Measurements from ENCODE around the gene CACNB4.

CACNB4 gene

DNA sequence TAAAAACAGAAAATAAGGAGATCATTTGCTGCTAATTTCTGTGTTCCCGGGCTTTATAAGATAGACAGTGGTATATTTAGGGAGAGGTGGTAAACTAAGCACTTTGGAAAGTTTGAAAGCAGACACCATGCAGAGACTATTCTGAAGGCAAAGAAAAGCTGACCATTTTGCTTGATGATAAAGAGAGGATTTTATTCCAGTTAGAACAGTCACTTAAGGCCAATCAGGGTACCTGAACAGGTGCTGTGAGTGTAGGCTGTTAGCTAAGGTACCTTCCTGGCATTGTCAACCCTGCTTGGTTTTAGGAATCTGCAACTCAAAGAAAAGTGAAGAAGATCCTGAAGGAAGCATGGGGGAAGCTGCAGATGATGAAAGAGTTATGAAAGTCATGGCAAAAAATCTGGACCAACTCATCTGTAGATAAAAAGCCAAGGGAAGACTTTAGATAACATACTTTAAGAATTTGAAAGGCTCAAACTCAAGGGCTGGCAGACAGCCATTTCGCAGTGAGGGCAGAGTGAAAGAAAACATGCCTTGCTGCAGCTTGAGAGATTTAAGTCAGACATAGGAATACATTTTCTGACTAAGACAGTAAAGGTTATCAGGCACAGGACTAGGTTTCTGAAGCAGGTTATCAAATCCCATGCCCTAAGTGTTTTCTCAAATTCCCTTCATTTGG, 190.5 kb downstream of the CACNB4 start:
- no peak overlapping the region for H3K4me3 ChIP-seq (ENCODE audit: low read length)
- H3K9ac ChIP-seq (ENCODE audit: low read length): no peak overlapping the region
- no peaks in the 10 kb centered on the region for H3K27me3 ChIP-seq (ENCODE audit: control insufficient read depth, insufficient read depth, low read length)
- no peaks in the 10 kb centered on the region for H3K36me3 ChIP-seq (ENCODE audit: control insufficient read depth, insufficient read depth, low read length)
- peaks cover 3% of the 10 kb centered on the region for H3K4me1 ChIP-seq (ENCODE audit: control insufficient read depth, insufficient read depth, low read length)
- no peak overlapping the region for H3K27ac ChIP-seq (ENCODE audit: low read depth, low read length)

DNA sequence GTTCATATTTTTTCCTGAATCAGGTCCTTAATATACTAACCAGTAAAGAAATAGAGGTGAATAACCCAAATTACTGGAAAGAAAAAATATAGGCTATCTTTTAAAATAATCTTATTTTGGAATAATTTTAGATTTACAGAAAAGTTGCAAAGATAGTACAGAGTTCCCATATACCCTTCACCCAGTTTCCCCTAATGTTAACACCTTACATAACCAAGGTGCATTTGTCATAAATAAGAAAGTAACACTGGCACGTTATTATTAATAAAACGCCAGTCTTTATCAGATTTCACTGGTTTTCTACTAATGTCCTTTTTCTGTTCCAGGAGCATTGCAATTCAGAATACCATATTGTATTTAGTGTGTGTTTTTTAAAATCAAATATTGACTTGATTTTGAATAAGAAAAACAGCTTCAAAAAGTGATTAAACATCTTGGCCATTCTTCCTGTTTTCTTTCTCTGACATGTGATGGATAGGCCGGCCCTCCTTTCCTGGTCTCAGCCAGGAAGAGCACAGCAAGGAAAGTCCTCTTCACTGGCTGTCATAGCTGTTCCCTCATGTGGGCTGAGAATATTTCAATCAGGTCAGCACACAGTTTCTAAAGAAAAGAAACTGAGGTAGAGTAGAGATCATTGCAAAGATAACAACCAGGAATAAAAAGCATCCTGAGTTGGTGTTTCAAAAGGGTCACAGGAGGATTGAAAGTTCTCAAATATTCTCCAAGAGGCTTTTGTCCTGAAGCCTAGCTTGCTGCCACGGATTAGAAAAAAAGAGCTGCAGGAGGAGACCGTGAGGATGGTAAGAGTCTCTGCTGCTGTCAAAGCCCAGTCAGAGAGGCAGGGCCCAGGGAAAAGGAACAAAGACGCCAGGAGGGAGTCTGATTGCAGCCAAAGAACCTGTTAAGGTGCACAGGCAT, 191.3 kb downstream of the CACNB4 start:
- no peak overlapping the region for H3K4me3 ChIP-seq (ENCODE audit: low read length)
- H3K27me3 ChIP-seq (ENCODE audit: control insufficient read depth, insufficient read depth, low read length): no peaks in the 10 kb centered on the region
- H3K9ac ChIP-seq (ENCODE audit: low read length): no peak overlapping the region
- H3K4me1 ChIP-seq (ENCODE audit: control insufficient read depth, insufficient read depth, low read length): peaks cover 3% of the 10 kb centered on the region
- H3K36me3 ChIP-seq (ENCODE audit: control insufficient read depth, insufficient read depth, low read length): no peaks in the 10 kb centered on the region
- H3K27ac ChIP-seq (ENCODE audit: low read depth, low read length): no peak overlapping the region

DNA sequence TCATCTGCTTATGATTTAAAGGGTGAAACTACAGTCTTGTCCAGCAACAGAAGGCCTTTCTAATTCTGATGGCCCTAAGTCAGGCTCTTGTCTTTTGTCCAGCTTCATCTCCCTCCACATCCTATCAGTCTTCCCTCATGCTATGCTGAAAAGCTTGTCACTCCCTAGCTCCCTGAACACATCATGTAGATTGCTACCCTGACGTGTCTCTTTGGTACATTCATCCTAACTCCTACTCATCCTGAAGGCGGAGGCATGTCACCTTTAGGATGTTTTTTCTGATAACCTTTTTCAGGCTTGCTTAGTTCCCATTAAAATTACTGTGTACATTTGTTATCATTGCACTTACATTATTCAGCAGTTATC, 192.2 kb downstream of the CACNB4 start:
- Histone ChIP-seq H3K4me1 (ENCODE audit: control insufficient read depth, insufficient read depth, low read length) (peaks cover 3% of the 10 kb centered on the region), H3K9ac (ENCODE audit: low read length) (no peak overlapping the region), H3K27me3 (ENCODE audit: control insufficient read depth, insufficient read depth, low read length) (no peaks in the 10 kb centered on the region), H3K36me3 (ENCODE audit: control insufficient read depth, insufficient read depth, low read length) (no peaks in the 10 kb centered on the region), H3K27ac (ENCODE audit: low read depth, low read length) (no peak overlapping the region), H3K4me3 (ENCODE audit: low read length) (no peak overlapping the region)

DNA sequence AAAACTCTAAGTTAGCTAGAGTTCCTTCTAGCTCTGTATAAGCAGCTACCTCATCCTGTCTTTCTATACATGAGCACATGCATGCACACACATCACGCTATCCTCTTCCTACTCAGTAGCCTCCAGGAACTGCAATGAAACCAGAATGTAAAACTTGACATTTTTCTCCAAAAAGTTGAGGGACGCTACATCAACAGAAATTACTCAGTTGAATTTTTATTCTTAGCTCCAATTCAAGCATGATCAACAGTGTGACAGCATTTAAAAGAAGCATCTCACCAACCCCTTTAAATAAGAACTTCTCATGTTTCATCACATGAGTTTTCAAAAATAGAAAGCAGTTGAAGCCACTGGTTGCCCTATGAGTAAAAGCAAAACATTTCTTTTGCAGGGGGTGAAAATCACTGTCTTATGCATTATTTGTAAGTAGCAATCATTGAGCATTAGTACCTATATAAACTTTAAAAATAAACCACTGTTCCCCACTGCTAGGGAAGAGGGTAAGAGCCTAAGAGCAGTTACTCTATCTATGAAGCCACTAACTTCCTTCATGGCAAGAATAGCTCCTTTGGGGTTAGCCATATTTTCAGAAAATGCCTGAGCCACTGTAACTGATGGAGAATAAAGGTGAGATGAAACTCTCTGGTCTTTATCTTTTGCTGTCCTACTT, 192.7 kb downstream of the CACNB4 start:
- H3K9ac ChIP-seq (ENCODE audit: low read length): no peak overlapping the region
- peaks cover 3% of the 10 kb centered on the region for H3K4me1 ChIP-seq (ENCODE audit: control insufficient read depth, insufficient read depth, low read length)
- no peak overlapping the region for H3K27ac ChIP-seq (ENCODE audit: low read depth, low read length)
- H3K36me3 ChIP-seq (ENCODE audit: control insufficient read depth, insufficient read depth, low read length): no peaks in the 10 kb centered on the region
- no peak overlapping the region for H3K4me3 ChIP-seq (ENCODE audit: low read length)
- H3K27me3 ChIP-seq (ENCODE audit: control insufficient read depth, insufficient read depth, low read length): no peaks in the 10 kb centered on the region

DNA sequence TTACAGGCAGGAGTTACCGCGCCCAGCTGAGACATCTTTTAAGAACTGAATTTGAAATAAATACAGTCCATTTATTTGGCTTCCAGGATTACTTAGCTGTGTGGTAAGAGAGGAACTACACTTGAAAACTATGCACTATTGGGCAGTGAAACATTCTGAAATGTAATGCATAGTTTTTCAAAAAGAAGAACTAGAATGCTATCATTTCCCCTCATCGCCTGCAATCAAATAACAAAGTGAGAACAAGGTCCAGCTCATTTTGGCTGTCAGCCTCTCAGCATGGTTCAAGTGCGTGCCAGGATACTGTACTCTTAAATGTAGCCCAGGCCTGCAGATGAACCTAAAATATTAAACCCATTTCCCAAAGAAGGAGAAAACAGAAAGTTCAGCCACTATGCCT, 194.0 kb downstream of the CACNB4 start:
- no peak overlapping the region for H3K9ac ChIP-seq (ENCODE audit: low read length)
- H3K36me3 ChIP-seq (ENCODE audit: control insufficient read depth, insufficient read depth, low read length): no peaks in the 10 kb centered on the region
- H3K4me1 ChIP-seq (ENCODE audit: control insufficient read depth, insufficient read depth, low read length): peaks cover 3% of the 10 kb centered on the region
- H3K27ac ChIP-seq (ENCODE audit: low read depth, low read length): no peak overlapping the region
- H3K27me3 ChIP-seq (ENCODE audit: control insufficient read depth, insufficient read depth, low read length): no peaks in the 10 kb centered on the region
- no peak overlapping the region for H3K4me3 ChIP-seq (ENCODE audit: low read length)

DNA sequence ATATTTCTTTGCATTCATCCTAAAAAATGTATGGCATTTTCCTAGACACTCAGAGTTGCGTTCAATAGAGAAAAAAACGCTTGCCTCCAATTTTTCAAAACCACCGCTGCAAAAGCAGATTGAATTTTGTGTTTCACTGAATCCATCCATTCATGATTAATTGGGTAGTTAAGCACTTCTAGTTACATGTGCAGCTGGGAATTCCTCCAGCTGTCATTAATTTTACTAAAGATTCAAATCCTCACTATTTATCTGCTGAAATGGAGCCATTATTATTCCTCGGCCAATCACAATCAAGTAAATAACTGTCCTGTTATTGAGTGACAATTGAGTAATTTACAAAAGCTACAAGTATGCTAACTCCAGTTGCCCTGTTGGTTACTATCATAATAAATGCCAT, 194.8 kb downstream of the CACNB4 start:
- Histone ChIP-seq H3K27me3 (ENCODE audit: control insufficient read depth, insufficient read depth, low read length) (no peaks in the 10 kb centered on the region), H3K27ac (ENCODE audit: low read depth, low read length) (no peak overlapping the region), H3K4me1 (ENCODE audit: control insufficient read depth, insufficient read depth, low read length) (peaks cover 3% of the 10 kb centered on the region), H3K4me3 (ENCODE audit: low read length) (no peak overlapping the region), H3K36me3 (ENCODE audit: control insufficient read depth, insufficient read depth, low read length) (no peaks in the 10 kb centered on the region), H3K9ac (ENCODE audit: low read length) (no peak overlapping the region)

DNA sequence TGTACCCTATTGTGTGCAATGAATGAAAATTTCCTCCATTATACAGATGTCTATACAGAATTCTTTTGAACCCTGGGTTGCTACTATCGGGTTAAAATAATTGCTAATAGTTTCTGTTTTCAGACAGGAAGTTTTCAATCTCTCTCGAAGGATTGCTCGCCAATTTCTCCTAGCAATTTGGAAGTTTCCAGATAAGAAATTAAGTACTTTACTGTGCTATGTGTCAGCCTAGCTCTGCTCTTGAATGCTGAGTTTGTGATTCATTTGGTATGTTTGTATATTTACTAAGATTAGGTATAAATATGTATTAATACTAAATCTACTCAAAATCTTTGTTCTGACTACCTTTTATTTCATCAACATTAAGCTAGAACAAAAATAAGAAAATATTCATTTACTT, 196.0 kb downstream of the CACNB4 start:
- H3K4me1 ChIP-seq (ENCODE audit: control insufficient read depth, insufficient read depth, low read length): no peaks in the 10 kb centered on the region
- H3K36me3 ChIP-seq (ENCODE audit: control insufficient read depth, insufficient read depth, low read length): no peaks in the 10 kb centered on the region
- H3K4me3 ChIP-seq (ENCODE audit: low read length): no peak overlapping the region
- no peak overlapping the region for H3K9ac ChIP-seq (ENCODE audit: low read length)
- no peak overlapping the region for H3K27ac ChIP-seq (ENCODE audit: low read depth, low read length)
- H3K27me3 ChIP-seq (ENCODE audit: control insufficient read depth, insufficient read depth, low read length): no peaks in the 10 kb centered on the region

DNA sequence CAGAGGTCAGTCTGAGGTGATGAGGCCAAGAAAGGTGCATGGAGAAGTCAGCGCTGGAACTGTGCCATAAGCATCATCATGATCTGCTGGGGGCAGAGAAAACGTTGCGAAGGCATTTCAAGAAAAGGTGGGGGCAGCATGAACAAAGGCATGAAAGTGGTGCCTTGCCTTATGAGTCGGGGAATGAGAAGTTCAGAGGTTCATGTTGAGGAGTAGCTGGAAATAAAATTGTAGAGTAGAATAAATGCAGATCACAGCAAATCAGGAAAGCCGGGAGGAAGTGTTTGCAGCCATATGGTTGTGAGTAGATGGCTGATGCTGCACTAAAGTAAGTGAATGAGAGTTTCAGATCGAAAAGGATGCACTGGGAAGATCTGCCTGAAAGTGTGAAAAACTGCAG, 198.5 kb downstream of the CACNB4 start:
- Histone ChIP-seq H3K9ac (ENCODE audit: low read length) (no peak overlapping the region), H3K36me3 (ENCODE audit: control insufficient read depth, insufficient read depth, low read length) (no peaks in the 10 kb centered on the region), H3K4me3 (ENCODE audit: low read length) (no peak overlapping the region), H3K27ac (ENCODE audit: low read depth, low read length) (no peak overlapping the region), H3K27me3 (ENCODE audit: control insufficient read depth, insufficient read depth, low read length) (no peaks in the 10 kb centered on the region), H3K4me1 (ENCODE audit: control insufficient read depth, insufficient read depth, low read length) (no peaks in the 10 kb centered on the region)

DNA sequence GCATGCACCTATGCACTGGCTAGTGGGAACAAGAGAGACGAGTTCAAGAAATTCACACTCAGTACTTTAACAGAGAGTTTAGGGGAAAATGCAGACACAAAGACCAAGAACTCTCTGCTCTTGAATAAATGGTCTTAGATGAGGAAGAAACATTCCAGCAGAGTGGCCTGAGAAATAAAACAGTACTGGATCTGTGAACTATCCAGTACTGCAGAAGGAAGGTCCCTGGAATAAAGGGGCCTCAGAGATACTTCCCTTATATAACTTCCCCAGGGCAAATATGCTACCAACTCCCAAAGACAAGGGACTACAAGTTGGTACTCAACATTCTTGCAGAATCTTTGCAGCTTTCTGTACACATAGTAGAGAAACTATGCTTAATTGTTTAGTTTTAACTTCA, 199.7 kb downstream of the CACNB4 start:
- H3K9ac ChIP-seq (ENCODE audit: low read length): no peak overlapping the region

DNA sequence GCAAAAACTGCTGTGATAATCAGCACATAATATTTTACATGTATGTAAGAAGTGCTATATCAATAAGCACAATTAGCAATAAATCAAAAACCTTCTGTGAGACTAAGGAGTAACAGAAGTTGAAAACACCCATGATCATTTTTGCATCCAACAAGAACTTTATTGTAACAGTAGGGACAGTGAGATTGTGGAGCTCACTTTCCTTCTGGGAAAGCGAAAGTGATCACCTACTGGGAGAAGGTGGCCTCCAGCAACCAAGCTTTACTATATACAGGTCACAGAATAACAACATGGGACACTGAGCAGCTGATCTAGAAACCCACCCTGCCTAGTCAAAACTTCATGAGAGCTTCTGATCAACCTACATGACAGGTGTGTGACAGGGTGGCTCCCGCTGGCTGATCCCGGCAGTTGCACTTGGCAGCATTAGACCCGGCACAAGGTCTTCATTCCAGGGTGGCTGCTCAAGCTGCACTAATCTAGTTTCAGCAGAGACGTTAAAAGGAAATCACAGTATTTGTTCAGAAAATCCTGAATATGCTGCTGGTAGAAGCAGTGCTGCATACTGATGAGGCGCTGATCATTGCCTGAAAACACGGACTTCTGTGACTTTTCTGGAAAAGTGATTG, 207.2 kb downstream of the CACNB4 start:
- H3K4me1 ChIP-seq (ENCODE audit: control insufficient read depth, insufficient read depth, low read length): no peaks in the 10 kb centered on the region
- no peaks in the 10 kb centered on the region for H3K36me3 ChIP-seq (ENCODE audit: control insufficient read depth, insufficient read depth, low read length)
- no peaks in the 10 kb centered on the region for H3K27me3 ChIP-seq (ENCODE audit: control insufficient read depth, insufficient read depth, low read length)
- H3K27ac ChIP-seq (ENCODE audit: low read depth, low read length): no peak overlapping the region
- H3K4me3 ChIP-seq (ENCODE audit: low read length): no peak overlapping the region
- no peak overlapping the region for H3K9ac ChIP-seq (ENCODE audit: low read length)

More for the DNA sequence above, 199.7 kb downstream of the CACNB4 start:
- H3K4me1 ChIP-seq (ENCODE audit: control insufficient read depth, insufficient read depth, low read length): no peaks in the 10 kb centered on the region
- H3K36me3 ChIP-seq (ENCODE audit: control insufficient read depth, insufficient read depth, low read length): no peaks in the 10 kb centered on the region
- no peaks in the 10 kb centered on the region for H3K27me3 ChIP-seq (ENCODE audit: control insufficient read depth, insufficient read depth, low read length)
- no peak overlapping the region for H3K4me3 ChIP-seq (ENCODE audit: low read length)
- no peak overlapping the region for H3K27ac ChIP-seq (ENCODE audit: low read depth, low read length)

DNA sequence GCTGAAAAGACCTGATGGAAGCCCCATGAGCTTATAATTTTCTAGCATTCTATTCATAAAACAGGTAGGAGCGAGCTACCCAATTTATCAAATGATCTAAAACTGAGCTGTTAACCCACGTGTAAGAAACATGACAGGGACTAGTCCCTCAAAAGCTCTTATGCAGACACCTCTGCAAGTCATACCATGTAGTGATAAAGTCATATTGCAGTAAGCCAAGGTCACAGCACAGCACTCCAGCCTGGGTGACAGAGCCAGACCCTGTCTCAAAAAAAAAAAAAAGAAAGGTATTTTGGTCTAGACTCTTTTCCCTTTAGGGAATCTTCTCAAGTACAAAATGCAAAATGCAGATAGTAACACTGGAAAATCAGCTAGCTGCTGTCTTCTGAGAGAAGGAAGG, 211.7 kb downstream of the CACNB4 start:
- no peak overlapping the region for H3K9ac ChIP-seq (ENCODE audit: low read length)
- H3K27me3 ChIP-seq (ENCODE audit: control insufficient read depth, insufficient read depth, low read length): no peaks in the 10 kb centered on the region
- H3K27ac ChIP-seq (ENCODE audit: low read depth, low read length): no peak overlapping the region
- H3K4me1 ChIP-seq (ENCODE audit: control insufficient read depth, insufficient read depth, low read length): no peaks in the 10 kb centered on the region
- no peak overlapping the region for H3K4me3 ChIP-seq (ENCODE audit: low read length)
- H3K36me3 ChIP-seq (ENCODE audit: control insufficient read depth, insufficient read depth, low read length): no peaks in the 10 kb centered on the region

DNA sequence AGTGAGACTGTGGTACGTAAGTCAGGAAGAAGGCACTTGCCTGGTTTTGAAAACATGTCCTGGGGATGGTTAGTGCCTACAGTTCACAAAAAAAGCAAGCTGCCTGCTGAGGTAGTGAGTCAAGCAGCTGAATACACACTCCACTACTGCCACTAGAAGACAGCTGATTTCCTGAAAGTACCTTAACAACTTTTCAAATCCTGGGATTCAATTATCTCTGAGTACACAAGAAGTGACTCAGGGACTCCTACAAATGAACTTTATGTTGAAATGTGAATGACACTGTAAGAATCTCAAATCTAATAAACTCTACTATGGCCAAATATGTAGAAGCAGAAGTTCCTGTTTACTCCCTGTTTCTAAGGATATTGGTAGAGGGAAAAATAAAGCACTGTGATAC, 212.6 kb downstream of the CACNB4 start:
- H3K27me3 ChIP-seq (ENCODE audit: control insufficient read depth, insufficient read depth, low read length): no peaks in the 10 kb centered on the region
- H3K4me1 ChIP-seq (ENCODE audit: control insufficient read depth, insufficient read depth, low read length): no peaks in the 10 kb centered on the region
- H3K9ac ChIP-seq (ENCODE audit: low read length): no peak overlapping the region
- H3K36me3 ChIP-seq (ENCODE audit: control insufficient read depth, insufficient read depth, low read length): no peaks in the 10 kb centered on the region
- no peak overlapping the region for H3K4me3 ChIP-seq (ENCODE audit: low read length)
- H3K27ac ChIP-seq (ENCODE audit: low read depth, low read length): no peak overlapping the region

Measured in rectal smooth muscle tissue (tissue), 1 donor.